ENCODE measurements around the gene KRT77.
"Not testable (repeated sequence)": the region's sequence is repeated elsewhere in the genome, so short reads cannot be mapped to it uniquely, and the experiment has no call there.

KRT77 gene

DNA sequence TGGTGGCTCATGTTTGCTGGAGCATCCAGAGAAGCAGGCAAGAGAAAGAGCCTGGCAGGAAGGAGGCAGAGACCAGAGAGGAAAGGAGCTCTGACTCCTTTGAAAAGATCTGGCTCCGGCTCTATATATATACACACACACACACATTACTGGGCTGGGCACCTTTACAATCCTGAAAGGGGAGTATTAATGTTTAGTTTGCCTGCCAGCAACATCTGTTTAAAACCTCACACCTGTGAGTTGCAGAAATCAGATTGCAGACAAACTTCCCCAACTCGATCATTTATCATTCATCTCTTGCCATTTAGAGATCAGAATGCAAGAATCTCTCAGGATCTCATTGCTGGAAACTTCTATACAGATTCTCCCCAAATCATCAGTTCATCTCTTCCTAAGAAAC, at the start of gene KRT77:
Gene KRT77, minus strand, starts transcription at position 101 of the 400 bp plus-strand sequence. Its CDS starts 90 bp downstream, at position 11.
- DNase-seq, result no peak

GRCh38 chr12:52752516-52752915, 49.2 kb upstream of the KRT77 start:
- DNase-seq, result no peak

DNA sequence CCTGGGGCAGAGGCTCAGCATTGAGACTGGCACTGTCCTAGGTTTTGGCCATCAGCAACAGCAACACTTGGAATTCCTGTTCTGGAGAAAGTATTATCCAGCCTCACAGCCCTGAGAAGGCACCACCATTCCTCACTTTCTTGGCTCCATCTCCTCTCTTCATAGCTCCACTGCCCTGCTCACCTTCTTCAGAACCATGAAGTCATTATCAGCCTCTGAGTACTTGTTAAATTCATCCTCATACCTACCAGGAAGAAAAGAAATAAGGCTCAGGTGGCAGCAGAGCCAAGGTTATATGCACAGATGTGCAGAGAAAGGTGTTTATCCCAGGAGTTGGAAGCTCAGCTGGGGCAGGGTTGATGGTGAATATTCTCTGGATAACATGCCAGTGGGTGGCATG, 48.5 kb upstream of the KRT77 start:
- no peak for DNase-seq

GRCh38 chr12:52750532-52750931, 47.2 kb upstream of the KRT77 start:
- DNase-seq, result not testable (repeated sequence)

GRCh38 chr12:52749827-52750226, 46.5 kb upstream of the KRT77 start:
- DNase-seq, result no peak

DNA sequence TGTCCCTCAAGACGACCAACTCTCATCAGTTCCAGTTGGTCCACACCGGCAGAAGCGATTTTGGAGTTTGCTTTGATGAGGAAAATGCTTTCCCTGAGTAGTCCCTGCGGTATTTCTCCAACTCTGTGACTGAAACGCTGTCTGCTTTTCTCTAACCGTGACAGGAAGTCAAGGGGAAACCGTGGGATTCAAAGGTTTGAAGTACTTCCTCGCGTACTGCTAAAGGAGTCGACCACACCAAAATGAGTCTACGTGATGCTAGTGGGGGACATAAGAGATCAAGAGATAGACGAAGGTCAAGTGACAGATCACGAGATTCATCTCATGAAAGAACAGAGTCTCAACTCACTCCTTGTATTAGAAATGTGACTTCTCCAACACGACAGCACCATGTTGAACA, 45.3 kb upstream of the KRT77 start:
- no peak for DNase-seq

- DNase-seq, result no peak
Measured at GRCh38 chr12:52745554-52745953, 42.2 kb upstream of the KRT77 start.

DNA sequence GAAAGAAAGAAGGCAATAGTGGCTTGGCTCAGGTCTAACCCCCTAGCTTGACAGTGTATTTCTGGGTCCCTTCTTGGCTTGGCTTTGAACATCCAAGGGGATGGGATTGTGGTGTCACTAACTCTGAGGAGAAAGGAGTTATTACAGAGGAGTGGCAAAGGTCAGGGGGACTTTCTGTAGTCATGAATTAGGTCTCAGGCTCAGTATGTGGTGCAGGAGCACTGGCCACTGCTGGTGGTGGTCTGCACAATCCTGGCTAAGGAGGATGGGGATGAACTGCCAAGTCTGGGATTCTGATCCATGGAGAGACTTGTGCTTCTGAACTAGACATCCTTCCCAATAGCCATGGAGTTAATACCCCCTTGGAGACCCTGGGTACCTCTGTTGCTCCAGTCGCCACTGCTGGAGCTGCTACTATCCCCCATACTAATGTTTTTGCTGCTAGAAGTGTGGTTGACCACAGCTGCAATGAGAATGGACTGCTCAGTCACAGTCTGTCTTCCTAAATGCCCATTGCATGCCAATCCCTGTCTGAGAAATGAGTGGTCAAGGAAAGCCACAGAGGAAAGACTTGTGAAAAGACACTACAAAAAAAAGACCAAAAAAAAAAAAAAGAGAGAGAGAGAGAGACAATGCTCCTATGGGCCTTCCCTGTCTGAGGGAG, 41.3 kb upstream of the KRT77 start:
- DNase-seq, result no peak

GRCh38 chr12:52742822-52743457, 39.6 kb upstream of the KRT77 start:
- no peak for DNase-seq

GRCh38 chr12:52742196-52742580, 38.9 kb upstream of the KRT77 start:
- DNase-seq, result no peak

DNA sequence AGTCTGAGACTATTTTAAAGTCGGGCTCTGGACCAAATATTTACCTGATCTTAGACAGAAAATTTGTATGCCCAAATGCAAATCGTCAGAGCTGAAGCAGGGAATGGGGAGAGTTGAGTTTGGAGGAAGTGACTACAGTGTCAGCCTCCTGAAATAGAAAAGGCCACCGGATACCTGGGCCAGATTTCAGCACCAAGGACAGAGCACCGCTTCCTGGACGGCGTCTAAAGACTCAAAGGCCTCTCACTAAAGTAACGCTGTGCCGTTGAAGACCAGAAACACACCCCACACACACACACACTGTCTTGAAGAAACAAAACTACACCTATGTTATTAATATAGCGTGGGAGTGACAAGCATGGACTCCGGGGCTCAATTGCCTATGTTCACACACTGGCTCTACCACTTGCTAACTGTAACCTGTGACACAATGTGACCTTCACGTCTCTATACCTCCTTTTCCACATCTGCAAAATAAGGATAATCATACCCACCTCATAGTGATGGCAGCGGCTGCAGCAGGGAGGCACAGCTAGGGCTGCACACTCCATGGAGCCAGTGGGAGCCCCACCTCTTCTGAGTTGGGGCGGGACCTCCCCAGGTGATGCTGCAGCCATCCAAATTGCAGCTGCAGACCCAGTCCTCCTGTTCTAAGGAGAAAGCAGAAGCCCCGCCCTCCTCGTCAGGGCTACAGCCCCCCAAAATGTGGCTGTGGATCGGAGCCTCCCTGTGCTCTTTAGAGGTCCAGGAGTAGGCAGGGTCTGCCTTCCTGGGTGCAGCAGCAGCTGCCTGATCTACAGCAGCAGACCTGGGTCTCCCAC, 38.3 kb upstream of the KRT77 start:
- DNase-seq, result peak; percentile 62

DNA sequence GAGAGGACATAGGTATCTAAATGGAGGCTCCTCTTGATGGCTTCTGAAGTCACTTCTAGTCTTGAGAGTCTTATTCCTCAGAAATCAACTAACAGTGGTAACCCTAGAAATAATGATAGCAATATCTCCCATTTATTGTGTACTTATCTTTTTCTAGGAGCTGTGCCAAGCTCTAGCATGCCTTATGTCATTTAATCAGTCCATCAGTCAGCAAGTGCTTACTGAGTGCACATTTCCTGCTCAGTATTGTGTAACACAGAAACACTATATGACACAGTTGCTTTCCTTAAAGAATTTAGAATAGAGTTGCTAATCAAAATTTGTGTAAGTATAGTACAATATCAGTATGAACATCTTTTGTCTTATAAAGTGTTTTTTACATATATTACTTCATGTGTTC, 37.3 kb upstream of the KRT77 start:
- DNase-seq, result peak; percentile 1

DNA sequence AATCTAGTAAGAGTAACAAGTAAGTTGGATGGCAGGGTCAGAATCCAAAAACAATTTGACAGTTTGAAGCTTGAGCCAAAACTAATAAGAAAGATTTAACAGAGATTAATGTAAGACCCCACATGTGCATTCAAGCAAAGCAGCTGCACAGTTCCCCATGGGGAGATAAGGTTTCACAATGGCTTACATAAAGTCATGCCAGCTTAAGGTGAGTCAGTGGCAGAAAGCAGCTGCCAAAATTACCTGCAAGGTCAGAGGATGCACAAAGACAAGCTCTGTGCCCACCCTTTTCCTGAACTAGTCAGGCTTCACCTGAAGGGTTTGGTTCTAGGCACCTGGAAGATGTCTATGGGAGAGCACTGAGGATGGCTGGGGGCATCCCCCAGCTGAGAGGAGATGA, 36.6 kb upstream of the KRT77 start:
- DNase-seq, result no peak

- DNase-seq, result no peak
Measured at GRCh38 chr12:52735816-52736632, 32.7 kb upstream of the KRT77 start.

- no peak for DNase-seq
Measured at GRCh38 chr12:52735106-52735505, 31.8 kb upstream of the KRT77 start.

DNA sequence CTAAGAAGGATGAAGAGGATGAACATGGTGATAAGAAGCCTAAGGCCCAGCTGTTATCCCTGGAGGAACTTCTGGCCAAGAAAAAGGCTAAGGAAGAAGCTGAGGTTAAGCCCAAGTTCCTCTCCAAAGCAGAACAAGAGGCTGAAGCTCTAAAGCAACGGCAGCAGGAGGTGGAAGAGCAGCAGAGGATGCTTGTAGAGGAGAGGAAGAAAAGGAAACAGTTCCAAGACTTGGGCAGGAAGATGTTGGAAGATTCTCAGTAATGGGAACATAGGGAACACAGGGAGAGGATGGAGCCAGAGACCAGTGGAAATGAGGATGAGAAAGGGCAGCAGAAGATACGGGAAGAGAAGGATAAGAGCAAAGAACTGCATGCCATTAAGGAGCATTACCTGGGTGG, 27.5 kb upstream of the KRT77 start:
- no peak for DNase-seq

DNA sequence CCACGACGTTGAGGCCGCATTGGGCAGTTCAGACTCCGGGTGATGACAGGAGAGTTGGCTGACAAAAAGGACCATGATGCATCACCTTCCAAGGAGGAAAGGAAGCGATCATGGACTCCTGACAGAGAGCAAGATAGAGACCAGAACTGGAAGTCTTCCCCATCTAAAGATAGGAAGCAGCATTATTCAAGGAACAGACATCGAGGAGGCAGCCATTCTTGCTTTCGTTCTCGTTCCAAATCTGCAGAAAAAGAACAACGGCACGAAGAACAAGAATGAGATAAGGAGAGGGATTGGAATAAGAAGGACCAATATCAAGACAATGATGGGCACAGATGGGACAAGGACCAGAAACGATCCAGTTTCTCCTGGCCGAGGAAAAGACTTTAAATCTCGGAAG, 27.1 kb upstream of the KRT77 start:
- DNase-seq, result no peak

GRCh38 chr12:52729147-52729546, 25.8 kb upstream of the KRT77 start:
- no peak for DNase-seq

- no peak for DNase-seq
Measured at GRCh38 chr12:52728374-52728773, 25.1 kb upstream of the KRT77 start.

DNA sequence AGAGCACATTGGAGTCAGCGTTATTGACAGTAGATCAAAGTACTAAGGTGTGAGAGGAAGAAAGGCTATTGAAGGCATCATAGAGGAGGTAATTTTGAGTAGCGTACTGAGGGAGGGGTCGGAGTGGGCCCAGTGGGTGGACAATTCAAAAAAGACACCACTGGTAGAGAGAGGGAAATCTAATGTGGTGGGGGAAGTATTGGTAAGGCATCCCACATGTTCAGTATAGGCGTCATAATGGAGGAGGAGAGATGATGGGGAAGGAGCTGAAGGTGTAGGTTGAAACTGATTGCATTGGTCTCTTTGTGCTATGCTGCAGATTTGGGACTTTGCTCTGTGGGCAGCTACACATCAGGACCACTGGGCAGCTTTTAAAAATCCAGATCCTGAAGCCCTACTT, 23.7 kb upstream of the KRT77 start:
- no peak for DNase-seq

GRCh38 chr12:52726451-52726850, 23.1 kb upstream of the KRT77 start:
- DNase-seq, result no peak

- no peak for DNase-seq
Measured at GRCh38 chr12:52724384-52724783, 21.1 kb upstream of the KRT77 start.

DNA sequence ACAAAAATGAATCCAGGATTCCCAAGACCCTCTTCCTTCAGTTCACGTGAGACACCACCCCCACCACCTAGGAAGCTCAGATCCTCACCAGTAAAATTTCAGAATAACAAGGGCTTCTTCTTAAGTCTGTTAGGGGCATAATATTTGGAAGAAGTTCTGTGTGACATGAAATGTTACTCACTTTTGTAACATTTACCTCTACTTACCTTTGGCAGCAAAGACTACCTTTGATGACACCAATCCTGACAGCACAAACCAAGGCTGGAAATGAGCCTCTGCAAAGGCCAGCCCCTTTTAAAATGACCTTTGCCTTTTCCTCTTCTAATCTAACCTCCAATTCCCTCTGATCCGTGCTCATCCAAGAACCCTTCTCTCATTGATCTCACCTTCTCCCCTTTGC, 19.4 kb upstream of the KRT77 start:
- no peak for DNase-seq

Measured in fibroblast of skin of right biceps (primary cell).